GM18505 (cell line): ENCODE results near the gene HSD17B14.
"Not testable (repeated sequence)": the region's sequence is repeated elsewhere in the genome, so short reads cannot be mapped to it uniquely, and the experiment has no call there.

Source experiments
- ATAC-seq: cut with Tn5 transposase; IDR thresholded peaks from one replicate; pipeline ENCODE4 v1.9.1; 2021; ENCODE audit not compliant: unreplicated experiment
- POLR2A ChIP-seq: IDR thresholded peaks from 4 replicates; pipeline ENCODE4 v1.6.1; 2011; ENCODE audit warnings: borderline replicate concordance; ENCODE audit not compliant: insufficient read depth, insufficient read length; ENCODE audit errors: extremely low read depth

Gene HSD17B14

DNA sequence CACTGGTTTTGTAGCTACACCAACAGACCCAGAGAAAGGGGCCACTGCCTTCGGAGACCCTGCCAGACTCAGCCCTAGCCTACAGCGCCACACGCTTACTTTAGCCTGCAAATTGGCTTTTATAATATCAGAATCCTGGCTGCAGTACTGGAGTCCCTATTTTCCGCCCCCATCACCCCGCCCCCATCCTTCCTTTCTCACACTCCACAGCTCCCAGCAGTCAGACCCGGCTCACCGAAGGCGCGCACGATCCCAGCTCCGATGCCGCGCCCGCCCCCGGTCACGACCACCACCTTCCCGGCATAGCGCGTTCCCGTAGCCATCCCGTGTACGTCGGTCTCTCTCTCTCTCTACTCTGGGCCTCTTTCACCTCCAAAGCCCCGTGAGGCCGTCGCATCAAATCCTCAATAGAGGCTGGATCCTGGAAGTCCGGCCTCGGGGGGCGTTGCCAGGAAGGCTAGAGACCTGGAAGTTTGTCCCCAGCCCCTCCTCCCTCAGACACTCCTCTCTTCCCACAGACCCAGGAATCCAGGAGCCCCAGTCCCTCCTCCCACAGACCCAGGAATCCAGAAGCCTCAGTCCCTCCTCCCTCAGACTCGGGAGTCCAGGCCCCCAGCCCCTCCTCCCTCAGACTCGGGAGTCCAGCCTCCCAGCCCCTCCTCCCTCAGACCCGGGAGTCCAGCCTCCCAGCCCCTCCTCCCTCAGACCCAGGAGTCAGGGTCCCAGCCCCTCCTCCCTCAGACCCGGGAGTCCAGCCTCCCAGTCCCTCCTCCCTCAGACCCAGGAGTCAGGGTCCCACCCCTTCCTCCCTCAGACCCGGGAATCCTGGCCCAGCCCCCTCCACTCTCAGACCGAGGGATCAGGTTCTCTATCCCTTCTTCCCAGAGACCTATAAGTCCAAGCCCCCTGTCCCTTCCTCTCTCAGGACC, at the start of gene HSD17B14:
Gene HSD17B14, minus strand, starts transcription at position 403 of the 929 bp plus-strand sequence. Its CDS starts 80 bp downstream, at position 323.
- TF ChIP-seq POLR2A: no peak
- ATAC-seq: peak; percentile 22

DNA sequence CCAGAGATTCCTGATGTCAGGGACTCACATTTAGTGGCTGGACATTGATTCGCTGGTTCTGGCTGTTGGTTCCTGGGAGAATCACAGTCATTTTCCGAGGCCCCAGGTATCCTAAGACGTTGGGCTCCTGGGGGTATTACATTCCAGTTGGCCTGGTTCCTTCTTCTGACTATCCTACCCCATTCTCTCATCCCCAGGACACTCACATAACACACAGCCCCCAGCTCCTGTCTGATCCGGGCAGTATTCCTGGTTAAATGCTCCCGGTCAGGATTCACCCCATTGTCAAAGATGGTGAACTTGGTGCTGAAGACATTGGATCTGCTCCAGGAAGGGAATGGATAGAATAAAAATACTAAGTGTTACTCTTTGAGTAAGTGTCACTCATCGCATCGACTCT, 47.4 kb upstream of the HSD17B14 start:
- TF ChIP-seq POLR2A: no peak

DNA sequence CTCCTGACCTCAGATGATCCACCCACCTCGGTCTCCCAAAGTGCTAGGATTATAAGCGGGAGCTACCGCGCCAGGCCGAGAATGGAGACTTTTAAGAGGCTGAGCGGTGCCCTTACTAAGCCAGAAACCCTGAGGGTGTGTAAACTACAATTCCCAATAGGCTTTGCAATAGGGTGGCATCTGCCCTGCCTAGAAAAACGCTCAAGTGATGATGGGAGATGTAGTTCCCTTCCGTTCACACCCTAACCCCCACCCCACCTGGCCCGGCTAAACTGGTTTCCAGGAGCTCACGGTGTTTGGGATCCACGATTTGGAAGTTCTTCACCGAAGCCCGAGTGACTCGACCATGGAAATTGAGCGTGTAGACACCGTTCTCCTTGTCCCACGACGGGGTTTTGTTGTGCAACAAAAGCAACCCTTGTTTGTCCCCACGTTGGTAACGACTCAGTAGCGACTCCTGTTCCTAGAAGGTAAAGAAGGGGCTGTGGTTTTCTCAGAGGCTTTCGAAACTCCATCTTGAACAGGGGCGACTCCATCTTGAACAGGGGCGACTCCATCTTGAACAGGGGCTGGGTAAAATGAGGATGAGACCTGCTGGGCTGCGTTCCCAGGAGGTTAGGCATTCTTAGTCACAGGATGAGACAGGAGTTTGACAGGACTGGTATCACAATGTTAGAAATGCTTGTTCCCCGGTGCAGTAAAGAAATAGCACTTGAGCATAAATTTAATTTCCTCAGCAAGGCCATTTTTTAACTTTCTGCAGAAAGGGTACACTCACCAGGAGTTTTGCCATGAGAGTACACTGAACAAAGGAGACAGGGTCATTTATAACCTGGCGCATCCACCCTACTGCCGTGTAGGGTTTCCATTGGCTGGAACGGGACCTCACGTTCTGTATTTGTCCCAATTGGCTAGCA, 45.7 kb upstream of the HSD17B14 start:
- no peak for TF ChIP-seq POLR2A
- no peak for ATAC-seq

More for the DNA sequence above, 47.4 kb upstream of the HSD17B14 start:
- no peak for ATAC-seq

- not testable (repeated sequence) for ATAC-seq
Observed at GRCh38 chr19:48879696-48880095, 43.4 kb upstream of the HSD17B14 start.

DNA sequence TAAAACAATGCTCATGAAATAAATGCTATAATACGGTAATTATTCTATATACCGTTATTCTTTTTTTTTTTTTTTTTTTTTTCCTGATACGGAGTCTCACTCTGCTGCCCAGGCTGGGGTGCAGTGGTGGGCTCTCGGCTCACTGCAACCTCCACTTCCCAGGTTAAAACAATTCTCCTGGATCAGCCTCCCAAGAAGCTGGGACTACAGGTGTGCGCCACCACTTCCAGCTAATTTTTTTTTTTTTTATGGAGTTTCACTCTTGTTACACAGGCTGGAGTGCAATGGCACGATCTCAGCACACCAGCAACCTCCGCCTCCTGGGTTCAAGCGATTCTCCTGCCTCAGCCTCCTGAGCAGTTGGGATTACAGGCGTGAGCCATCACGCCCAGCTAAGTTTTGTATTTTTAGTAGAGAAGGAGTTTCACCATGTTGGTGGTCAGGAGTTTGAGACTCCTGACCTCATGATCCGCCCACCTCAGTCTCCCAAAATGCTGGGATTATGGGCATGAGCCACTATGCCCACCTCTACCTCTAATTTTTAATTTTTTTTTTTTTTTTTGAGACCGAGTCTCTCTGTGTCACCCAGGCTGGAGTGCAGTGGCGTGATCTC, 42.8 kb upstream of the HSD17B14 start:
- TF ChIP-seq POLR2A: no peak
- ATAC-seq: no peak

- ATAC-seq: no peak
- TF ChIP-seq POLR2A: peak; percentile 40
Observed at GRCh38 chr19:48878196-48879024, 42.1 kb upstream of the HSD17B14 start.

DNA sequence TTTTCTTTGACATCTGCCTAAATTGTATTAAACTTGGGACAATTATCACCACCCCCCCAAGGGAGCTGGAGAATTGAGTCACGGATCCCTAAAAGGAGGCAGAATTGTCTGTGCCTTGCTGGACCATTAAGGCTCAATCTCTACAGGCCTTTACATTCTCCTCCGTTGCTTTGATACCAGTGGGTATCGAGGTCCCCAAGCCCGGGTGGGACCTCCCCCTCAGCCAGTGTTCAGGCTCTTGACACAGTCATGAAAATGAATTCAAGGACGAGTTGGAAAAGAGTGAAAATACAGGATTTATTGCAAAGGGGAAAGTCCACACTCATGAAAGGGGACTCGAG, 41.5 kb upstream of the HSD17B14 start:
- TF ChIP-seq POLR2A: no peak
- ATAC-seq: no peak

DNA sequence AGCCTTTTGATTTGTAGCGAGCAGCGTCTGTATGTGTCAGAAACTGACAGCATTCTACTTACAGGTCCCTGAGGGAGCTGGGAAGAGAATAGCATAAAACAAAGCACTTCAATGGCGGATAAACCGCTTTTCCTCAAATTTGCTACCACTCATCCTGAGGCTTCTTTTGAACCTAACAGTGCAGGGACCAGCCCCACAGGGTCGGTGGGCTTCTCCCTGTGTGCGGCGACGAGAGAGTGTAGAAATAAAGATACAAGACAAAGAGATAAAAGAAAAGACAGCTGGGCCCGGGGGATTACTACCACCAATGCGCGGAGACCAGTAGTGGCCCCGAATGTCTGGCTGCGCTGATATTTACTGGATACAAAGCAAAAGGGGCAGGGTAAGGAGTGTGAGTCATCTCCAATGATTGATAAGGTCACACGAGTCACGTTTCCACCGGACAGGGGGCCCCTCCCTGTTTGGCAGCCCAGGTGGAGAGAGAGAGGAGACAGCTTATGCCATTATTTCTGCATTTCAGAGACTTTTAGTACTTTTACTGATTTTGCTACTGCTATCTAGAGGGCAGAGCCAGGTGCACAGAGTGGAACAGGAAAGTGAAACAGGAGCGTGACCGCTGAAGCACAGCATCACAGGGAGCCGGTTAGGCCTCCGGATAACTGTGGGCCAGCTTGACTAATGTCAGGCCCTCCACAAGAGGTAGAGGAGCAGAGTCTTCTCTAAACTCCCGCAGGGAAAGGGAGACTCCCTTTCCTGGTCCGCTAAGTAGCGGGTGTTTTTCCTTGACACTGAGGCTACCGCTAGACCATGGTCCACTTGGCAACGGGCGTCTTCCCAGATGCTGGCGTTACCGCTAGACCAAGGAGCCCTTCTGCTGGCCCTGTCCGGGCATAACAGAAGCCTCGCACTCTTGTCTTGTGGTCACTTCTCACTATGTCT, 40.0 kb upstream of the HSD17B14 start:
- TF ChIP-seq POLR2A: peak; percentile 56
- not testable (repeated sequence) for ATAC-seq

DNA sequence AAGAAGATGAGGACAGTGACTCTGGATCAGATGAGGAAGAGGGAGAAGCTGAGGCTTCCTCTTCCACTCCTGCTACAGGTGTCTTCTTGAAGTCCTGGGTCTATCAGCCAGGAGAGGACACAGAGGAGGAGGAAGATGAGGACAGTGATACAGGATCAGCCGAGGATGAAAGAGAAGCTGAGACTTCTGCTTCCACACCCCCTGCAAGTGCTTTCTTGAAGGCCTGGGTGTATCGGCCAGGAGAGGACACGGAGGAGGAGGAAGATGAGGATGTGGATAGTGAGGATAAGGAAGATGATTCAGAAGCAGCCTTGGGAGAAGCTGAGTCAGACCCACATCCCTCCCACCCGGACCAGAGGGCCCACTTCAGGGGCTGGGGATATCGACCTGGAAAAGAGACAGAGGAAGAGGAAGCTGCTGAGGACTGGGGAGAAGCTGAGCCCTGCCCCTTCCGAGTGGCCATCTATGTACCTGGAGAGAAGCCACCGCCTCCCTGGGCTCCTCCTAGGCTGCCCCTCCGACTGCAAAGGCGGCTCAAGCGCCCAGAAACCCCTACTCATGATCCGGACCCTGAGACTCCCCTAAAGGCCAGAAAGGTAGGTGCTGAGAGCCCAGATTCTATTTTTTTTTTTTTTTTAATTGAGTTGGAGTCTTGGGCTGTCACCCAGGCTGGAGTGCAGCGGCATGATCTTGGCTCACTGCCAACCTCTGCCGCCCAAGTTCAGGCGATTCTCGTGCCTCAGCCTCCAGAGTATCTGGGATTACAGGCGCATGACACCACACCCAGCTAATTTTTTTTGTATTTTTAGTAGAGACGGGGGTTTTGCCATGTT, 38.2 kb upstream of the HSD17B14 start:
- TF ChIP-seq POLR2A: peak; percentile 37
- ATAC-seq: no peak

DNA sequence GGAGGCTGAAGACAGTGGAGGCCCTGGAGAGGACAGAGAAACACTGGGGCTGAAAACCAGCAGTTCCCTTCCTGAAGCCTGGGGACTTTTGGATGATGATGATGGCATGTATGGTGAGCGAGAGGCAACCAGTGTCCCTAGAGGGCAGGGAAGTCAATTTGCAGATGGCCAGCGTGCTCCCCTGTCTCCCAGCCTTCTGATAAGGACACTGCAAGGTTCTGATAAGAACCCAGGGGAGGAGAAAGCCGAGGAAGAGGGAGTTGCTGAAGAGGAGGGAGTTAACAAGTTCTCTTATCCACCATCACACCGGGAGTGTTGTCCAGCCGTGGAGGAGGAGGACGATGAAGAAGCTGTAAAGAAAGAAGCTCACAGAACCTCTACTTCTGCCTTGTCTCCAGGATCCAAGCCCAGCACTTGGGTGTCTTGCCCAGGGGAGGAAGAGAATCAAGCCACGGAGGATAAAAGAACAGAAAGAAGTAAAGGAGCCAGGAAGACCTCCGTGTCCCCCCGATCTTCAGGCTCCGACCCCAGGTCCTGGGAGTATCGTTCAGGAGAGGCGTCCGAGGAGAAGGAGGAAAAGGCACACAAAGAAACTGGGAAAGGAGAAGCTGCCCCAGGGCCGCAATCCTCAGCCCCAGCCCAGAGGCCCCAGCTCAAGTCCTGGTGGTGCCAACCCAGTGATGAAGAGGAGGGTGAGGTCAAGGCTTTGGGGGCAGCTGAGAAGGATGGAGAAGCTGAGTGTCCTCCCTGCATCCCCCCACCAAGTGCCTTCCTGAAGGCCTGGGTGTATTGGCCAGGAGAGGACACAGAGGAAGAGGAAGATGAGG, 37.4 kb upstream of the HSD17B14 start:
- TF ChIP-seq POLR2A: no peak
- no peak for ATAC-seq
